ENCODE results near the gene CAPN10. TPM values are rescaled to one million over a fixed set of nuclear protein-coding genes. Genes with fewer than 3 reads are reported as not detected.

CAPN10 gene
- total RNA-seq, 1 experiment from 2014 or later: 61.3 TPM

DNA sequence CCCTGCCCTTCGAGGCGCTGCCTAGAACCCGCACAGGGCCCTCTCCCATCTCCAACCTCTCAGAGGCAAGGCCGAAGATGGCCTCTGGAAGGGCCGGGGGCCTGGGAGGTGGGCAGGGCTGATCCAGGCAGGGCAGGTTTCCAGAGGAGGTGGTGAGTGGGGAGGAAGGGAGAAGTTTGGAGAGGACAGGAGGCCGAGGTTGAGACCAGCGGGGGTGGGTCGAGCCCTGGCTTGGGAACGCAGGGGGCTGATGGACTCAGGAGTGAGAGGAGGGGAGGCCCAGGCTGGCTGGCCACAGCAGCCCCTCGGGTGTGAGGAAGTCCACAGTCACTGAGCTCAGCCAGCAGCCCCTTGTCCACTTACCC, 10.5 kb downstream of the CAPN10 start (continued):
- TF ChIP-seq, protein P1, sequence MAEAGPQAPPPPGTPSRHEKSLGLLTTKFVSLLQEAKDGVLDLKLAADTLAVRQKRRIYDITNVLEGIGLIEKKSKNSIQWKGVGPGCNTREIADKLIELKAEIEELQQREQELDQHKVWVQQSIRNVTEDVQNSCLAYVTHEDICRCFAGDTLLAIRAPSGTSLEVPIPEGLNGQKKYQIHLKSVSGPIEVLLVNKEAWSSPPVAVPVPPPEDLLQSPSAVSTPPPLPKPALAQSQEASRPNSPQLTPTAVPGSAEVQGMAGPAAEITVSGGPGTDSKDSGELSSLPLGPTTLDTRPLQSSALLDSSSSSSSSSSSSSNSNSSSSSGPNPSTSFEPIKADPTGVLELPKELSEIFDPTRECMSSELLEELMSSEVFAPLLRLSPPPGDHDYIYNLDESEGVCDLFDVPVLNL (CRISPR knock-in tag; IDR thresholded peaks at IDR 0.05; ENCODE audit: borderline replicate concordance, low read depth): no peak
- TF ChIP-seq, protein P2, sequence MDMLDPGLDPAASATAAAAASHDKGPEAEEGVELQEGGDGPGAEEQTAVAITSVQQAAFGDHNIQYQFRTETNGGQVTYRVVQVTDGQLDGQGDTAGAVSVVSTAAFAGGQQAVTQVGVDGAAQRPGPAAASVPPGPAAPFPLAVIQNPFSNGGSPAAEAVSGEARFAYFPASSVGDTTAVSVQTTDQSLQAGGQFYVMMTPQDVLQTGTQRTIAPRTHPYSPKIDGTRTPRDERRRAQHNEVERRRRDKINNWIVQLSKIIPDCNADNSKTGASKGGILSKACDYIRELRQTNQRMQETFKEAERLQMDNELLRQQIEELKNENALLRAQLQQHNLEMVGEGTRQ (CRISPR knock-in tag; IDR thresholded peaks at IDR 0.05): no peak

DNA sequence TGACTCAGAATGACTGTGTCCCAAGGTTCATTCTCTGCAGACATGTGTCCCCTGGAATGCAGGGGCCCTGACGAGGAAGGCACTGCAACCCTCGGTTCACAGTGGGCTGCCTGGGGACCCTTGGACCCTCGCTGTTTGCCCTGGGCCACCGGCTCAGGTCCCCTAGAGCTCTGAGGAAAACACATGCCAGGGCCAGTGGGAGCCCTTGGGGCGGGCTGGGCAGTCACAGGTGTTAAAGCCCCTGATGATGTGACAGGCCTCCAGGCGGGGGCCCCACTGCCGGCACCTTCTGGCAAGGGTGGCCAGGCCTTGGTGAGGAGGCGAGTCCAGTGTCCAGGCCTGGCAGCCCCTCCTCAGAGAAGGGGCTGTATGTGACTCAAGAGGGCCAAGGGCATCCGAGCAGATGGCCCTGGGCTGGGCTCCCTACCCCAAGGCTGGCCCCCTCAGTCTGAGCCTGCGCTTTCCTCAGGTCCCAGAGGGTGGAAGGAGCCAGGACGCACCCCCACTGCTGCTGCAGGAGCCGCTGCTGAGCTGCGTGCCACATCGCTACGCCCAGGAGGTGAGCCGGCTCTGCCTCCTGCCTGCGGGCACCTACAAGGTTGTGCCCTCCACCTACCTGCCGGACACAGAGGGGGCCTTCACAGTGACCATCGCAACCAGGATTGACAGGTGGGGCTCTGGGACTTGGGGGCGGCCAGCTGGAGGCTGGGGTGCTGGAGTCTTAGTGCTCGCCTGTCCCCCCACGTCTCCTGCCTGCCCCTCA, 11.1 kb downstream of the CAPN10 start:
- Mint-ChIP-seq H3K27ac (no peak overlapping the region), H3K36me3 (no peaks in the 10 kb centered on the region), H3K27me3 (ENCODE audit: low read depth) (no peaks in the 10 kb centered on the region), H3K4me1 (no peaks in the 10 kb centered on the region), H3K4me3 (no peak overlapping the region), H3K9me3 (no peaks in the 10 kb centered on the region)
- CTCF ChIA-PET: no interaction called here
- TF ChIP-seq HMGA2 (CRISPR knock-in tag; IDR thresholded peaks at IDR 0.05) (no peak), CBFB (CRISPR knock-in tag; IDR thresholded peaks at IDR 0.05; ENCODE audit: low read depth) (no peak), ZNF416 (CRISPR knock-in tag; IDR thresholded peaks at IDR 0.05) (no peak), ZNF138 (CRISPR knock-in tag; conservative IDR thresholded peaks at IDR 0.05) (no peak), ZNF121 (CRISPR knock-in tag; IDR thresholded peaks at IDR 0.05) (no peak), SMAD4 (CRISPR knock-in tag; IDR thresholded peaks at IDR 0.05) (no peak), JUN (CRISPR knock-in tag; IDR thresholded peaks at IDR 0.05) (no peak), FOXP1 (CRISPR knock-in tag; IDR thresholded peaks at IDR 0.05; ENCODE audit: borderline replicate concordance) (no peak), MYBL2 (CRISPR knock-in tag; IDR thresholded peaks at IDR 0.05) (no peak), ZNF263 (CRISPR knock-in tag; IDR thresholded peaks at IDR 0.05; ENCODE audit: low read depth) (no peak), MXD4 (CRISPR knock-in tag; IDR thresholded peaks at IDR 0.05; ENCODE audit: borderline replicate concordance) (no peak), GTF2I (CRISPR knock-in tag; conservative IDR thresholded peaks at IDR 0.05) (no peak), ZNF317 (CRISPR knock-in tag; IDR thresholded peaks at IDR 0.05; ENCODE audit: borderline replicate concordance, low read depth) (no peak)
- TF ChIP-seq, protein P3, sequence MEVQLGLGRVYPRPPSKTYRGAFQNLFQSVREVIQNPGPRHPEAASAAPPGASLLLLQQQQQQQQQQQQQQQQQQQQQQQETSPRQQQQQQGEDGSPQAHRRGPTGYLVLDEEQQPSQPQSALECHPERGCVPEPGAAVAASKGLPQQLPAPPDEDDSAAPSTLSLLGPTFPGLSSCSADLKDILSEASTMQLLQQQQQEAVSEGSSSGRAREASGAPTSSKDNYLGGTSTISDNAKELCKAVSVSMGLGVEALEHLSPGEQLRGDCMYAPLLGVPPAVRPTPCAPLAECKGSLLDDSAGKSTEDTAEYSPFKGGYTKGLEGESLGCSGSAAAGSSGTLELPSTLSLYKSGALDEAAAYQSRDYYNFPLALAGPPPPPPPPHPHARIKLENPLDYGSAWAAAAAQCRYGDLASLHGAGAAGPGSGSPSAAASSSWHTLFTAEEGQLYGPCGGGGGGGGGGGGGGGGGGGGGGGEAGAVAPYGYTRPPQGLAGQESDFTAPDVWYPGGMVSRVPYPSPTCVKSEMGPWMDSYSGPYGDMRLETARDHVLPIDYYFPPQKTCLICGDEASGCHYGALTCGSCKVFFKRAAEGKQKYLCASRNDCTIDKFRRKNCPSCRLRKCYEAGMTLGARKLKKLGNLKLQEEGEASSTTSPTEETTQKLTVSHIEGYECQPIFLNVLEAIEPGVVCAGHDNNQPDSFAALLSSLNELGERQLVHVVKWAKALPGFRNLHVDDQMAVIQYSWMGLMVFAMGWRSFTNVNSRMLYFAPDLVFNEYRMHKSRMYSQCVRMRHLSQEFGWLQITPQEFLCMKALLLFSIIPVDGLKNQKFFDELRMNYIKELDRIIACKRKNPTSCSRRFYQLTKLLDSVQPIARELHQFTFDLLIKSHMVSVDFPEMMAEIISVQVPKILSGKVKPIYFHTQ (CRISPR knock-in tag; IDR thresholded peaks at IDR 0.05): no peak
- TF ChIP-seq, protein P4, sequence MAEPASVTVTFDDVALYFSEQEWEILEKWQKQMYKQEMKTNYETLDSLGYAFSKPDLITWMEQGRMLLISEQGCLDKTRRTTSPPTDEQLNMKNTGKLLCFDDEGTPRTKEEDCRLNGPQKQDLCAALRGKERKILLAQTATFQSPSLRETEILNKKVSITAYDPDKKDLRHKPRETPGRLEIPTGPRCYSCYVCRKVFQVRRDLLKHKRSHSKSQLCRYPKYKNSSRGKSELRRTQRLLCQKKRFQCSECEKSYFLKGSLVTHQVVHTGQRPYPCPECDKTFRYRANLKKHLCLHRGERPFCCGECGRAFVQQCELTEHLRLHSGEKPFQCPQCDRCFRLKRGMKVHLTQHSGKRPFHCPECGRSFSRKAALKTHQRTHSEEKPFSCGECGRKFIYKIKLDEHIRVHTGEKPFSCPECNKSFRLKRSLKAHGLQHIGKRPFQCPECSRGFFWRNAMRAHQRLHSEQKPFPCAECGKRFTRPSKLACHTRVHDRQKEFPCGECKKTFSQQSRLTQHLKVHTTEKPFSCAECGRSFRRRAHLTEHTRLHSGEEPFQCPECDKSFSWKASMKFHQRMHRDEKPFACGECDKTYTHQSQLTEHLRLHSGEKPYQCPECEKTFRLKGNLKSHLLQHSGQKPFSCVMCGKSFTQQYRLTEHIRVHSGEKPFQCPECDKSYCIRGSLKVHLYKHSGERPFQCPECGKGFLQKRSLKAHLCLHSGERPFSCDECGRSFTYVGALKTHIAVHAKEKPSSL (CRISPR knock-in tag; conservative IDR thresholded peaks at IDR 0.05): no peak
- TF ChIP-seq, protein P5, sequence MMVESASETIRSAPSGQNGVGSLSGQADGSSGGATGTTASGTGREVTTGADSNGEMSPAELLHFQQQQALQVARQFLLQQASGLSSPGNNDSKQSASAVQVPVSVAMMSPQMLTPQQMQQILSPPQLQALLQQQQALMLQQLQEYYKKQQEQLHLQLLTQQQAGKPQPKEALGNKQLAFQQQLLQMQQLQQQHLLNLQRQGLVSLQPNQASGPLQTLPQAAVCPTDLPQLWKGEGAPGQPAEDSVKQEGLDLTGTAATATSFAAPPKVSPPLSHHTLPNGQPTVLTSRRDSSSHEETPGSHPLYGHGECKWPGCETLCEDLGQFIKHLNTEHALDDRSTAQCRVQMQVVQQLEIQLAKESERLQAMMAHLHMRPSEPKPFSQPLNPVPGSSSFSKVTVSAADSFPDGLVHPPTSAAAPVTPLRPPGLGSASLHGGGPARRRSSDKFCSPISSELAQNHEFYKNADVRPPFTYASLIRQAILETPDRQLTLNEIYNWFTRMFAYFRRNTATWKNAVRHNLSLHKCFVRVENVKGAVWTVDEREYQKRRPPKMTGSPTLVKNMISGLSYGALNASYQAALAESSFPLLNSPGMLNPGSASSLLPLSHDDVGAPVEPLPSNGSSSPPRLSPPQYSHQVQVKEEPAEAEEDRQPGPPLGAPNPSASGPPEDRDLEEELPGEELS (CRISPR knock-in tag; IDR thresholded peaks at IDR 0.05): no peak
- POLR2A ChIA-PET: no interaction called here
- peak; percentile 4 for DNase-seq (ENCODE audit: low spot score)
- no peak for ATAC-seq
